CD1c-positive myeloid dendritic cell (primary cell): ENCODE measurements around the gene TNRC6C.

Source experiments
- DNase-seq: peaks from one replicate; pipeline ENCODE4 v3.0.0-alpha.2; 2016; ENCODE audit errors: extremely low spot score

The TNRC6C gene

GRCh38 chr17:78154903-78155811, 196.7 kb downstream of the TNRC6C start:
- DNase-seq: peak; percentile 72
